GM12878 (cell line): Measurements from ENCODE around the gene ARMH1. TPM values are rescaled to one million over a fixed set of nuclear protein-coding genes. Genes with fewer than 3 reads are reported as not detected.

Experiments used
- BCL11A ChIP-seq: IDR thresholded peaks from 2 replicates; pipeline ENCODE4 v1.6.1; 2011; ENCODE audit warnings: low read depth, low read length
- HCFC1 ChIP-seq: fragments of 150-350 bp; IDR thresholded peaks from 2 replicates; pipeline ENCODE4 v1.6.1; 2014; ENCODE audit warnings: low read length
- HDGF ChIP-seq: fragments of 450-650 bp; IDR thresholded peaks from 2 replicates; pipeline ENCODE4 v1.6.1; 2016; ENCODE audit warnings: antibody characterized with exemption
- POLR2AphosphoS5 ChIP-seq: IDR thresholded peaks from 2 replicates; pipeline ENCODE4 v1.6.1; 2011; ENCODE audit warnings: mild to moderate bottlenecking, low read length, inconsistent platforms
- WRNIP1 ChIP-seq: IDR thresholded peaks from 2 replicates; pipeline ENCODE4 v1.6.1; 2011; ENCODE audit warnings: low read depth, low read length, improper control_type of control experiment, borderline replicate concordance
- polyA plus RNA-seq, 11 experiments: library from polyadenylated mRNA; depleted of rRNA in 4 of 11; unstranded in 6 of 11; stranded (reverse) in 5 of 11; fragments of >200 nt; fragmentation: Nextera tagmentation in 4 of 11; fragmentation: Illumina TruSeq in 1 of 11; extraction: Ambion mirVana in 4 of 11; extraction: Trizol in 1 of 11; gene quantifications; 1 replicate in 1 of 11; 2 replicates in 10 of 11; pipeline versions ENCODE4 v1.2.1 to v1.2.3, GENCODE V29; 2011 to 2016; ENCODE audit warnings: inconsistent platforms in 2 of 11, missing spikeins in 2 of 11, low read depth in 1 of 11
- total RNA-seq, 4 experiments: library from RNA; depleted of rRNA in 3 of 4; stranded (reverse); fragments of >200 nt in 3 of 4; fragmentation: Illumina TruSeq in 1 of 4; extraction: Trizol in 1 of 4; gene quantifications; 2 replicates each; pipeline versions ENCODE4 v1.2.1 to v1.2.3, GENCODE V29; 2013 to 2021
- TF ChIP-seq, protein P1 (sequence below): fragments of 450-650 bp; formaldehyde crosslinking; IDR thresholded peaks from 2 replicates; pipeline ENCODE4 v1.5.0; 2022; ENCODE audit warnings: mild to moderate bottlenecking, missing genetic modification characterization
- TF ChIP-seq, protein P2 (sequence below): fragments of 450-650 bp; IDR thresholded peaks from 2 replicates; pipeline ENCODE4 v1.6.1; 2017; ENCODE audit warnings: antibody characterized with exemption, mild to moderate bottlenecking, moderate library complexity
- TF ChIP-seq, protein P3 (sequence below): fragments of 450-650 bp; IDR thresholded peaks from 2 replicates; pipeline ENCODE4 v1.6.1; 2018; ENCODE audit warnings: borderline replicate concordance, mild to moderate bottlenecking; ENCODE audit not compliant: partially characterized antibody
- TF ChIP-seq, protein P4 (sequence below): fragments of 150-350 bp; IDR thresholded peaks from 2 replicates; pipeline ENCODE4 v1.6.1; 2014; ENCODE audit warnings: mild to moderate bottlenecking, low read depth, low read length
- TF ChIP-seq, protein P5 (sequence below): fragments of 450-650 bp; IDR thresholded peaks from 2 replicates; pipeline ENCODE4 v1.6.1; 2017; ENCODE audit warnings: borderline replicate concordance
- TF ChIP-seq, protein P6 (sequence below): IDR thresholded peaks from 2 replicates; pipeline ENCODE4 v1.6.1; 2011; ENCODE audit warnings: borderline replicate concordance, low read depth, mild to moderate bottlenecking, moderate library complexity, low read length; ENCODE audit not compliant: insufficient read depth, poor library complexity, severe bottlenecking

Gene ARMH1
- total and polyA plus RNA-seq, 10 of the 15 experiments (the other 5 are each of a cell fraction or from before 2014, with no cell fraction given), result 0.93 to 43.9 (median 8.2) TPM

DNA sequence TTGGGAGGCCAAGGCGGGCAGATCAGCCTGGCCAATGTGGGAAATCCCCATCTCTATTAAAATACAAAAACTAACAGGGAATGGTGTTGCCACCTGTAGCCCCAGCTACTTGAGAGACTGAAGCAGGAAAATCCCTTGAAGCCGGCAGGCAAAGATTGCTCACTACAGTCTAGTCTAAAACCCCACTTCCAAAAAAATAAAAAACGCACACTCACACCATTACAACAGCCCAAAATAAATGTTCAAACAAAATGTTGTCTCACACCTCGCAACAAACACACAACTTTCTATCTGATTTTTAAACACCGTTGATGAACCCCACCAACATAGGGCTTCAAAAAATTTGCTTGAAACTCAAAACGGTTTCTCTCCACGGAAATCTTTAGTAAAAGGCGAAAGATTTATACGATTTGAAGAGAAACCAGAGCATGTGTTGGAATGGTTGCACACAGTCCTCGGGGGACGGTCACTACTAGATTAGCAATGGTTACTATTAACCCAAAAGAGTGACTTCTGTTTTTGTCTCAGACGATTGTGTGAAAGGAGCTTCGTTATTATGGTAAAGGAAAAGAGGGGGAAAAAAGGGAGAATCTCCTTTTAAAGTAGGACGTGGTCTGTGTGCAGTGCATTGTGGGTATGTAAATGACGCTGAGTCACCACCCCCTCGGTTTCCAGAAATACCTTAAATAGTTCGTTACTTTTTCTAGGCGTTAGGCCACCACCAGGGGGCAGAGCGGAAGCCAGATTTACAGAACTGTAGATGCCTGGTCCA is 56.4 kb downstream of the ARMH1 start, which contains the start of gene RNU5D-1 (continued):
- TF ChIP-seq, protein P1, sequence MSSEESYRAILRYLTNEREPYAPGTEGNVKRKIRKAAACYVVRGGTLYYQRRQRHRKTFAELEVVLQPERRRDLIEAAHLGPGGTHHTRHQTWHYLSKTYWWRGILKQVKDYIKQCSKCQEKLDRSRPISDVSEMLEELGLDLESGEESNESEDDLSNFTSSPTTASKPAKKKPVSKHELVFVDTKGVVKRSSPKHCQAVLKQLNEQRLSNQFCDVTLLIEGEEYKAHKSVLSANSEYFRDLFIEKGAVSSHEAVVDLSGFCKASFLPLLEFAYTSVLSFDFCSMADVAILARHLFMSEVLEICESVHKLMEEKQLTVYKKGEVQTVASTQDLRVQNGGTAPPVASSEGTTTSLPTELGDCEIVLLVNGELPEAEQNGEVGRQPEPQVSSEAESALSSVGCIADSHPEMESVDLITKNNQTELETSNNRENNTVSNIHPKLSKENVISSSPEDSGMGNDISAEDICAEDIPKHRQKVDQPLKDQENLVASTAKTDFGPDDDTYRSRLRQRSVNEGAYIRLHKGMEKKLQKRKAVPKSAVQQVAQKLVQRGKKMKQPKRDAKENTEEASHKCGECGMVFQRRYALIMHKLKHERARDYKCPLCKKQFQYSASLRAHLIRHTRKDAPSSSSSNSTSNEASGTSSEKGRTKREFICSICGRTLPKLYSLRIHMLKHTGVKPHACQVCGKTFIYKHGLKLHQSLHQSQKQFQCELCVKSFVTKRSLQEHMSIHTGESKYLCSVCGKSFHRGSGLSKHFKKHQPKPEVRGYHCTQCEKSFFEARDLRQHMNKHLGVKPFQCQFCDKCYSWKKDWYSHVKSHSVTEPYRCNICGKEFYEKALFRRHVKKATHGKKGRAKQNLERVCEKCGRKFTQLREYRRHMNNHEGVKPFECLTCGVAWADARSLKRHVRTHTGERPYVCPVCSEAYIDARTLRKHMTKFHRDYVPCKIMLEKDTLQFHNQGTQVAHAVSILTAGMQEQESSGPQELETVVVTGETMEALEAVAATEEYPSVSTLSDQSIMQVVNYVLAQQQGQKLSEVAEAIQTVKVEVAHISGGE (CRISPR knock-in tag), result peak; percentile 79
- TF ChIP-seq, protein P2, sequence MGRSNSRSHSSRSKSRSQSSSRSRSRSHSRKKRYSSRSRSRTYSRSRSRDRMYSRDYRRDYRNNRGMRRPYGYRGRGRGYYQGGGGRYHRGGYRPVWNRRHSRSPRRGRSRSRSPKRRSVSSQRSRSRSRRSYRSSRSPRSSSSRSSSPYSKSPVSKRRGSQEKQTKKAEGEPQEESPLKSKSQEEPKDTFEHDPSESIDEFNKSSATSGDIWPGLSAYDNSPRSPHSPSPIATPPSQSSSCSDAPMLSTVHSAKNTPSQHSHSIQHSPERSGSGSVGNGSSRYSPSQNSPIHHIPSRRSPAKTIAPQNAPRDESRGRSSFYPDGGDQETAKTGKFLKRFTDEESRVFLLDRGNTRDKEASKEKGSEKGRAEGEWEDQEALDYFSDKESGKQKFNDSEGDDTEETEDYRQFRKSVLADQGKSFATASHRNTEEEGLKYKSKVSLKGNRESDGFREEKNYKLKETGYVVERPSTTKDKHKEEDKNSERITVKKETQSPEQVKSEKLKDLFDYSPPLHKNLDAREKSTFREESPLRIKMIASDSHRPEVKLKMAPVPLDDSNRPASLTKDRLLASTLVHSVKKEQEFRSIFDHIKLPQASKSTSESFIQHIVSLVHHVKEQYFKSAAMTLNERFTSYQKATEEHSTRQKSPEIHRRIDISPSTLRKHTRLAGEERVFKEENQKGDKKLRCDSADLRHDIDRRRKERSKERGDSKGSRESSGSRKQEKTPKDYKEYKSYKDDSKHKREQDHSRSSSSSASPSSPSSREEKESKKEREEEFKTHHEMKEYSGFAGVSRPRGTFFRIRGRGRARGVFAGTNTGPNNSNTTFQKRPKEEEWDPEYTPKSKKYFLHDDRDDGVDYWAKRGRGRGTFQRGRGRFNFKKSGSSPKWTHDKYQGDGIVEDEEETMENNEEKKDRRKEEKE, result peak; percentile 72; the same call in 1 of the 2 replicates
- TF ChIP-seq HCFC1, result peak; percentile 17; the same call in 1 of the 2 replicates
- TF ChIP-seq, protein P3, sequence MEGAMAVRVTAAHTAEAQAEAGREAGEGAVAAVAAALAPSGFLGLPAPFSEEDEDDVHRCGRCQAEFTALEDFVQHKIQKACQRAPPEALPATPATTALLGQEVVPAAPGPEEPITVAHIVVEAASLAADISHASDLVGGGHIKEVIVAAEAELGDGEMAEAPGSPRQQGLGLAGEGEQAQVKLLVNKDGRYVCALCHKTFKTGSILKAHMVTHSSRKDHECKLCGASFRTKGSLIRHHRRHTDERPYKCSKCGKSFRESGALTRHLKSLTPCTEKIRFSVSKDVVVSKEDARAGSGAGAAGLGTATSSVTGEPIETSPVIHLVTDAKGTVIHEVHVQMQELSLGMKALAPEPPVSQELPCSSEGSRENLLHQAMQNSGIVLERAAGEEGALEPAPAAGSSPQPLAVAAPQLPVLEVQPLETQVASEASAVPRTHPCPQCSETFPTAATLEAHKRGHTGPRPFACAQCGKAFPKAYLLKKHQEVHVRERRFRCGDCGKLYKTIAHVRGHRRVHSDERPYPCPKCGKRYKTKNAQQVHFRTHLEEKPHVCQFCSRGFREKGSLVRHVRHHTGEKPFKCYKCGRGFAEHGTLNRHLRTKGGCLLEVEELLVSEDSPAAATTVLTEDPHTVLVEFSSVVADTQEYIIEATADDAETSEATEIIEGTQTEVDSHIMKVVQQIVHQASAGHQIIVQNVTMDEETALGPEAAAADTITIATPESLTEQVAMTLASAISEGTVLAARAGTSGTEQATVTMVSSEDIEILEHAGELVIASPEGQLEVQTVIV, result no peak
- TF ChIP-seq HDGF, result no peak
- TF ChIP-seq, protein P4, sequence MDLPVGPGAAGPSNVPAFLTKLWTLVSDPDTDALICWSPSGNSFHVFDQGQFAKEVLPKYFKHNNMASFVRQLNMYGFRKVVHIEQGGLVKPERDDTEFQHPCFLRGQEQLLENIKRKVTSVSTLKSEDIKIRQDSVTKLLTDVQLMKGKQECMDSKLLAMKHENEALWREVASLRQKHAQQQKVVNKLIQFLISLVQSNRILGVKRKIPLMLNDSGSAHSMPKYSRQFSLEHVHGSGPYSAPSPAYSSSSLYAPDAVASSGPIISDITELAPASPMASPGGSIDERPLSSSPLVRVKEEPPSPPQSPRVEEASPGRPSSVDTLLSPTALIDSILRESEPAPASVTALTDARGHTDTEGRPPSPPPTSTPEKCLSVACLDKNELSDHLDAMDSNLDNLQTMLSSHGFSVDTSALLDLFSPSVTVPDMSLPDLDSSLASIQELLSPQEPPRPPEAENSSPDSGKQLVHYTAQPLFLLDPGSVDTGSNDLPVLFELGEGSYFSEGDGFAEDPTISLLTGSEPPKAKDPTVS, result peak; percentile 43; the same call in 1 of the 2 replicates
- TF ChIP-seq POLR2AphosphoS5, result peak; percentile 100
- TF ChIP-seq, protein P5, sequence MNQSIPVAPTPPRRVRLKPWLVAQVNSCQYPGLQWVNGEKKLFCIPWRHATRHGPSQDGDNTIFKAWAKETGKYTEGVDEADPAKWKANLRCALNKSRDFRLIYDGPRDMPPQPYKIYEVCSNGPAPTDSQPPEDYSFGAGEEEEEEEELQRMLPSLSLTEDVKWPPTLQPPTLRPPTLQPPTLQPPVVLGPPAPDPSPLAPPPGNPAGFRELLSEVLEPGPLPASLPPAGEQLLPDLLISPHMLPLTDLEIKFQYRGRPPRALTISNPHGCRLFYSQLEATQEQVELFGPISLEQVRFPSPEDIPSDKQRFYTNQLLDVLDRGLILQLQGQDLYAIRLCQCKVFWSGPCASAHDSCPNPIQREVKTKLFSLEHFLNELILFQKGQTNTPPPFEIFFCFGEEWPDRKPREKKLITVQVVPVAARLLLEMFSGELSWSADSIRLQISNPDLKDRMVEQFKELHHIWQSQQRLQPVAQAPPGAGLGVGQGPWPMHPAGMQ, result no peak
- TF ChIP-seq, protein P6, sequence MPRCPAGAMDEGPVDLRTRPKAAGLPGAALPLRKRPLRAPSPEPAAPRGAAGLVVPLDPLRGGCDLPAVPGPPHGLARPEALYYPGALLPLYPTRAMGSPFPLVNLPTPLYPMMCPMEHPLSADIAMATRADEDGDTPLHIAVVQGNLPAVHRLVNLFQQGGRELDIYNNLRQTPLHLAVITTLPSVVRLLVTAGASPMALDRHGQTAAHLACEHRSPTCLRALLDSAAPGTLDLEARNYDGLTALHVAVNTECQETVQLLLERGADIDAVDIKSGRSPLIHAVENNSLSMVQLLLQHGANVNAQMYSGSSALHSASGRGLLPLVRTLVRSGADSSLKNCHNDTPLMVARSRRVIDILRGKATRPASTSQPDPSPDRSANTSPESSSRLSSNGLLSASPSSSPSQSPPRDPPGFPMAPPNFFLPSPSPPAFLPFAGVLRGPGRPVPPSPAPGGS, result peak; percentile 94
- peak; percentile 97; the same call in 1 of the 2 replicates for TF ChIP-seq WRNIP1
- peak; percentile 74 for TF ChIP-seq BCL11A
